HepG2 (cell line): ENCODE results near the gene FXYD6. TPM values are rescaled to one million over a fixed set of nuclear protein-coding genes. Genes with fewer than 3 reads are reported as not detected.

Experiments
- ATAC-seq: fragments of 200-7000 bp; cut with Tn5 transposase; 3 replicates; pipeline ENCODE4 v1.9.1; 2020; ENCODE audit warnings: mild to moderate bottlenecking, moderate library complexity
- BruUV-seq: library from RNA; stranded (reverse); fragments of 400-500 nt; replicated peaks from 2 replicates; lab custom pipeline; 2021; lab: Mats Ljungman, UMichigan
- CTCF ChIA-PET: fragments of 300-600 bp; formaldehyde crosslinking; extraction: SDS; loops from one replicate; lab custom pipeline; 2021; ENCODE audit warnings: low total read pairs, inconsistent platforms, low intra/inter-chr PET ratio; lab: Yijun Ruan, JAX
- POLR2A ChIA-PET: fragments of 350-600 bp; sonication (Branson Sonifier 250); formaldehyde crosslinking; loops from one replicate; lab custom pipeline; 2020; ENCODE audit warnings: antibody characterized with exemption, inconsistent platforms; lab: Yijun Ruan, JAX
- DNase-seq: peaks from one replicate; pipeline ENCODE4 v3.0.0-alpha.2; 2015; ENCODE audit warnings: low spot score
- FAIRE-seq: peaks from 3 replicates; lab custom pipeline; 2011; peaks lifted over from hg19 to GRCh38; lab: Jason Lieb, UNC
- H2AFZ ChIP-seq: one replicate; pipeline ENCODE4 v1.6.1; 2011; ENCODE audit warnings: low read length, inconsistent platforms
- H3K27ac ChIP-seq: fragments of 300-600 bp; 3 replicates; pipeline ENCODE4 v1.8.0; 2011; ENCODE audit warnings: mixed run types, mild to moderate bottlenecking, mixed read lengths, low read length, inconsistent platforms; ENCODE audit not compliant: insufficient read depth; ENCODE audit errors: extremely low read length
- H3K27me3 ChIP-seq, 2 experiments: fragments of 200-600 bp in 1 of 2; 2 replicates in 1 of 2; 3 replicates in 1 of 2; pipeline versions ENCODE4 v1.6.0 to v1.8.0; 2011; ENCODE audit warnings: low read length in 2 of 2, mild to moderate bottlenecking in 2 of 2, moderate library complexity in 2 of 2, inconsistent platforms in 1 of 2; ENCODE audit not compliant: insufficient read depth in 2 of 2, control insufficient read depth in 1 of 2
- H3K36me3 ChIP-seq, 2 experiments: fragments of 200-600 bp in 1 of 2; replicated peaks in 1 of 2; 2 replicates in 1 of 2; 3 replicates in 1 of 2; pipeline versions ENCODE4 v1.5.1 to v1.8.0; 2011; ENCODE audit warnings: low read length in 2 of 2, inconsistent platforms in 1 of 2; ENCODE audit not compliant: insufficient read depth in 2 of 2, control insufficient read depth in 1 of 2
- H3K4me1 ChIP-seq: 2 replicates; pipeline ENCODE4 v1.5.1; 2012; ENCODE audit warnings: low read length, inconsistent platforms; ENCODE audit not compliant: insufficient read depth
- H3K4me2 ChIP-seq: 2 replicates; pipeline ENCODE4 v1.6.0; 2011; ENCODE audit warnings: low read depth, low read length, inconsistent platforms
- H3K4me3 ChIP-seq, 3 experiments: fragments of 200-600 bp in 1 of 3; sonication (generic), shearing (Covaris generic) in 1 of 3; replicated peaks in 1 of 3; 2 replicates each; pipeline ENCODE4 v1.5.1; 2011 to 2016; ENCODE audit warnings: low read length in 3 of 3, inconsistent platforms in 2 of 3, low read depth in 2 of 3, mild to moderate bottlenecking in 2 of 3, control low read depth in 1 of 3, mixed read lengths in 1 of 3; ENCODE audit not compliant: insufficient read depth in 1 of 3
- H3K79me2 ChIP-seq: one replicate; pipeline ENCODE4 v1.6.1; 2011; ENCODE audit warnings: low read length, inconsistent platforms; ENCODE audit not compliant: insufficient read depth
- H3K9ac ChIP-seq: 2 replicates; pipeline ENCODE4 v1.6.0; 2011; ENCODE audit warnings: mild to moderate bottlenecking, low read depth, low read length, inconsistent platforms; ENCODE audit not compliant: insufficient read depth
- H3K9me3 ChIP-seq: 2 replicates; pipeline ENCODE4 v1.5.1; 2012; ENCODE audit warnings: mild to moderate bottlenecking, low read length
- H4K20me1 ChIP-seq: 2 replicates; pipeline ENCODE4 v1.6.0; 2011; ENCODE audit warnings: inconsistent platforms, mild to moderate bottlenecking, low read length, moderate library complexity; ENCODE audit not compliant: insufficient read depth
- ETV6 ChIP-seq: sonication (generic); formaldehyde crosslinking; conservative IDR thresholded peaks from 2 replicates; pipeline ENCODE4 v1.4.0; 2020; ENCODE audit warnings: missing genetic modification reagents
- KDM3A ChIP-seq: IDR thresholded peaks from 2 replicates; pipeline ENCODE4 v1.6.1; 2018; ENCODE audit warnings: low read depth, missing compliant biosample characterization
- LCORL ChIP-seq, 2 experiments: fragments of 450-650 bp in 1 of 2; sonication (generic) in 1 of 2; formaldehyde crosslinking in 1 of 2; IDR thresholded peaks; 2 replicates each; pipeline versions ENCODE4 v1.5.0 to v1.6.1; 2017 to 2020; ENCODE audit warnings: antibody characterized with exemption in 1 of 2, missing genetic modification reagents in 1 of 2
- MXD4 ChIP-seq: IDR thresholded peaks from 2 replicates; pipeline ENCODE4 v1.6.1; 2016; ENCODE audit warnings: mild to moderate bottlenecking, missing biosample characterization, missing genetic modification reagents
- YEATS2 ChIP-seq: sonication (generic); formaldehyde crosslinking; IDR thresholded peaks from 2 replicates; pipeline ENCODE4 v1.4.0; 2020; ENCODE audit warnings: missing genetic modification reagents, borderline replicate concordance
- ZFX ChIP-seq: sonication (generic); formaldehyde crosslinking; IDR thresholded peaks from 2 replicates; pipeline ENCODE4 v1.4.0; 2020; ENCODE audit warnings: mild to moderate bottlenecking, low read depth, missing genetic modification reagents, moderate library complexity
- ZNF430 ChIP-seq: sonication (generic); formaldehyde crosslinking; IDR thresholded peaks from 2 replicates; pipeline ENCODE4 v1.9.0; 2021; ENCODE audit warnings: mild to moderate bottlenecking, missing genetic modification reagents
- ZNF530 ChIP-seq: sonication (generic); formaldehyde crosslinking; IDR thresholded peaks from 2 replicates; pipeline ENCODE4 v1.5.0; 2020; ENCODE audit warnings: low read depth, mild to moderate bottlenecking, missing genetic modification reagents
- ZNF567 ChIP-seq: sonication (generic); formaldehyde crosslinking; IDR thresholded peaks from 2 replicates; pipeline ENCODE4 v1.8.1; 2023; ENCODE audit warnings: mild to moderate bottlenecking, missing genetic modification reagents, borderline replicate concordance
- WGBS: methylation state at CpG from one replicate; pipeline ENCODE4 v1.1.6; 2017; ENCODE audit warnings: low lambda C conversion rate; 5-methylcytosine and 5-hydroxymethylcytosine counted together
- in situ Hi-C: cut with HindIII; loops from 2 replicates; pipeline ENCODE4 v1.10.0; 2017; ENCODE audit warnings: low pct_unique_long_range_greater_than_20kb; ENCODE audit not compliant: extremely low pct_ligation_motif_present
- intact Hi-C: fragments of 100-400 bp; cut with micrococcal nuclease; formaldehyde crosslinking; loops from one replicate; pipeline ENCODE4 v1.10.0; 2022; ENCODE audit not compliant: unreplicated experiment
- polyA plus RNA-seq, 8 experiments: library from polyadenylated mRNA; depleted of rRNA in 3 of 8; stranded (reverse) in 7 of 8; unstranded in 1 of 8; fragments of >200 nt; fragmentation: Illumina TruSeq in 4 of 8; extraction: Trizol in 4 of 8; gene quantifications; 2 replicates each; pipeline versions ENCODE4 v1.2.1 to v1.2.3, GENCODE V29; 2011 to 2016; ENCODE audit warnings: low read depth in 4 of 8, missing spikeins in 1 of 8, mixed read lengths in 1 of 8; ENCODE audit not compliant: insufficient read depth in 1 of 8
- total RNA-seq, 5 experiments: library from RNA; depleted of rRNA; stranded (reverse); fragments of >200 nt; fragmentation: Illumina TruSeq; extraction: Trizol; gene quantifications; 2 replicates each; pipeline ENCODE4 v1.2.3, GENCODE V29; 2016; ENCODE audit warnings: low read depth in 1 of 5
- TF ChIP-seq, protein P1 (sequence below): IDR thresholded peaks from 2 replicates; pipeline ENCODE4 v1.6.1; 2016; ENCODE audit warnings: low read depth, borderline replicate concordance
- TF ChIP-seq, protein P2 (sequence below): sonication (generic); formaldehyde crosslinking; IDR thresholded peaks from 2 replicates; pipeline ENCODE4 v1.5.0; 2020; ENCODE audit warnings: mild to moderate bottlenecking, missing genetic modification reagents, borderline replicate concordance
- TF ChIP-seq, protein P3 (sequence below): sonication (generic); formaldehyde crosslinking; IDR thresholded peaks from 2 replicates; pipeline ENCODE4 v1.4.0; 2020; ENCODE audit warnings: missing genetic modification reagents

The FXYD6 gene
- total and polyA plus RNA-seq, 2 of the 13 experiments (the other 11 are each of a cell fraction or from before 2014, with no cell fraction given): not detected

DNA sequence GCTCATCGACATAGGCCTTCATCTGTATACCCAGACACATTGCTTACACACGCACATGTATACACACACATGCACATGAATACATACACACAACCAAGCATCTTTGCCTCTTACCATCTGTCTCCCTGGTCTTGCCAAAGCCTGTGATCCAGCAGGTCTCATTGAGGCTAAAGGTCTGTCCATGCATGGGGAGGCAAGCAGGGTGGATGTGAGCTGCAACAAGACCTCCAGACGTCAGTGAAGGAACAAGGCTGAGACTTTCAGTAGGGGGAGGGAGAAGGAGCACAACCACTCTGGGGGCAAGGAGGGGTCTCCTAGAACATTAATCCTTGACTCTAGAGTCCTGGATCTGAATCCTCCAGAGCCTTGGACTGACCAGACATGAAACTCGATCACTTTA is 29.1 kb upstream of the FXYD6 start:
- DNase-seq: no peak
- Histone ChIP-seq H3K27ac (no peak overlapping the region), H3K4me1 (no peaks in the 10 kb centered on the region), H3K9me3 (no peaks in the 10 kb centered on the region), H2AFZ (no peak overlapping the region), H3K79me2 (no peaks in the 10 kb centered on the region), H3K27me3 (peaks cover 4 to 53% of the 10 kb centered on the region in 2 experiments; a peak in 4 of 5 replicates)
- intact Hi-C loops (loop anchor here (10.0 kb wide), 1 partner anchor 61 kb away; no protein-coding TSS in a partner anchor), in situ Hi-C loops (no loop called here)
- ATAC-seq: no peak
- BruUV-seq: no TSS peak
- TF ChIP-seq, protein P1, sequence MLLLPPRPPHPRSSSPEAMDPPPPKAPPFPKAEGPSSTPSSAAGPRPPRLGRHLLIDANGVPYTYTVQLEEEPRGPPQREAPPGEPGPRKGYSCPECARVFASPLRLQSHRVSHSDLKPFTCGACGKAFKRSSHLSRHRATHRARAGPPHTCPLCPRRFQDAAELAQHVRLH: no peak
- TF ChIP-seq ZFX (CRISPR knock-in tag) (no peak), ETV6 (no peak), KDM3A (CRISPR knock-in tag) (no peak), YEATS2 (CRISPR knock-in tag) (no peak), ZNF430 (no peak), MXD4 (CRISPR knock-in tag) (no peak), LCORL (IDR thresholded peaks at IDR 0.05) (no peak), LCORL (CRISPR knock-in tag; IDR thresholded peaks at IDR 0.05) (no peak), ZNF567 (CRISPR knock-in tag) (no peak), ZNF530 (CRISPR knock-in tag) (no peak)
- TF ChIP-seq, protein P2, sequence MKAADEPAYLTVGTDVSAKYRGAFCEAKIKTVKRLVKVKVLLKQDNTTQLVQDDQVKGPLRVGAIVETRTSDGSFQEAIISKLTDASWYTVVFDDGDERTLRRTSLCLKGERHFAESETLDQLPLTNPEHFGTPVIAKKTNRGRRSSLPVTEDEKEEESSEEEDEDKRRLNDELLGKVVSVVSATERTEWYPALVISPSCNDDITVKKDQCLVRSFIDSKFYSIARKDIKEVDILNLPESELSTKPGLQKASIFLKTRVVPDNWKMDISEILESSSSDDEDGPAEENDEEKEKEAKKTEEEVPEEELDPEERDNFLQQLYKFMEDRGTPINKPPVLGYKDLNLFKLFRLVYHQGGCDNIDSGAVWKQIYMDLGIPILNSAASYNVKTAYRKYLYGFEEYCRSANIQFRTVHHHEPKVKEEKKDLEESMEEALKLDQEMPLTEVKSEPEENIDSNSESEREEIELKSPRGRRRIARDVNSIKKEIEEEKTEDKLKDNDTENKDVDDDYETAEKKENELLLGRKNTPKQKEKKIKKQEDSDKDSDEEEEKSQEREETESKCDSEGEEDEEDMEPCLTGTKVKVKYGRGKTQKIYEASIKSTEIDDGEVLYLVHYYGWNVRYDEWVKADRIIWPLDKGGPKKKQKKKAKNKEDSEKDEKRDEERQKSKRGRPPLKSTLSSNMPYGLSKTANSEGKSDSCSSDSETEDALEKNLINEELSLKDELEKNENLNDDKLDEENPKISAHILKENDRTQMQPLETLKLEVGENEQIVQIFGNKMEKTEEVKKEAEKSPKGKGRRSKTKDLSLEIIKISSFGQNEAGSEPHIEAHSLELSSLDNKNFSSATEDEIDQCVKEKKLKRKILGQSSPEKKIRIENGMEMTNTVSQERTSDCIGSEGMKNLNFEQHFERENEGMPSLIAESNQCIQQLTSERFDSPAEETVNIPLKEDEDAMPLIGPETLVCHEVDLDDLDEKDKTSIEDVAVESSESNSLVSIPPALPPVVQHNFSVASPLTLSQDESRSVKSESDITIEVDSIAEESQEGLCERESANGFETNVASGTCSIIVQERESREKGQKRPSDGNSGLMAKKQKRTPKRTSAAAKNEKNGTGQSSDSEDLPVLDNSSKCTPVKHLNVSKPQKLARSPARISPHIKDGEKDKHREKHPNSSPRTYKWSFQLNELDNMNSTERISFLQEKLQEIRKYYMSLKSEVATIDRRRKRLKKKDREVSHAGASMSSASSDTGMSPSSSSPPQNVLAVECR (CRISPR knock-in tag): no peak
- TF ChIP-seq, protein P3, sequence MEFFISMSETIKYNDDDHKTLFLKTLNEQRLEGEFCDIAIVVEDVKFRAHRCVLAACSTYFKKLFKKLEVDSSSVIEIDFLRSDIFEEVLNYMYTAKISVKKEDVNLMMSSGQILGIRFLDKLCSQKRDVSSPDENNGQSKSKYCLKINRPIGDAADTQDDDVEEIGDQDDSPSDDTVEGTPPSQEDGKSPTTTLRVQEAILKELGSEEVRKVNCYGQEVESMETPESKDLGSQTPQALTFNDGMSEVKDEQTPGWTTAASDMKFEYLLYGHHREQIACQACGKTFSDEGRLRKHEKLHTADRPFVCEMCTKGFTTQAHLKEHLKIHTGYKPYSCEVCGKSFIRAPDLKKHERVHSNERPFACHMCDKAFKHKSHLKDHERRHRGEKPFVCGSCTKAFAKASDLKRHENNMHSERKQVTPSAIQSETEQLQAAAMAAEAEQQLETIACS (CRISPR knock-in tag): no peak
- TF ChIP-seq, all 625 proteins: peak for 0
- no peak overlapping the region for H3K9ac ChIP-seq
- ChIA-PET POLR2A (no interaction called here), CTCF (interaction anchor here (1.5 kb wide), 1 partner anchor 86 kb away, joined by 3 read pairs; no protein-coding TSS in a partner anchor)
- no peak overlapping the region for H3K4me2 ChIP-seq
- no peaks in the 10 kb centered on the region for H3K36me3 ChIP-seq
- H4K20me1 ChIP-seq: no peaks in the 10 kb centered on the region
- 28% methylated on average over 3 of the region's 4 CpGs for WGBS
- no peak overlapping the region for H3K4me3 ChIP-seq
- no peak for FAIRE-seq
